HG03378 (cell line): ENCODE data around the gene TPT1.

Experiments used
- ATAC-seq: cut with Tn5 transposase; IDR thresholded peaks from one replicate; pipeline ENCODE4 v1.9.1; 2021; ENCODE audit warnings: mild to moderate bottlenecking, moderate library complexity; ENCODE audit not compliant: unreplicated experiment

Gene TPT1

GRCh38 chr13:45335397-45336024 is 5.5 kb downstream of the TPT1 start:
- ATAC-seq: no peak

DNA sequence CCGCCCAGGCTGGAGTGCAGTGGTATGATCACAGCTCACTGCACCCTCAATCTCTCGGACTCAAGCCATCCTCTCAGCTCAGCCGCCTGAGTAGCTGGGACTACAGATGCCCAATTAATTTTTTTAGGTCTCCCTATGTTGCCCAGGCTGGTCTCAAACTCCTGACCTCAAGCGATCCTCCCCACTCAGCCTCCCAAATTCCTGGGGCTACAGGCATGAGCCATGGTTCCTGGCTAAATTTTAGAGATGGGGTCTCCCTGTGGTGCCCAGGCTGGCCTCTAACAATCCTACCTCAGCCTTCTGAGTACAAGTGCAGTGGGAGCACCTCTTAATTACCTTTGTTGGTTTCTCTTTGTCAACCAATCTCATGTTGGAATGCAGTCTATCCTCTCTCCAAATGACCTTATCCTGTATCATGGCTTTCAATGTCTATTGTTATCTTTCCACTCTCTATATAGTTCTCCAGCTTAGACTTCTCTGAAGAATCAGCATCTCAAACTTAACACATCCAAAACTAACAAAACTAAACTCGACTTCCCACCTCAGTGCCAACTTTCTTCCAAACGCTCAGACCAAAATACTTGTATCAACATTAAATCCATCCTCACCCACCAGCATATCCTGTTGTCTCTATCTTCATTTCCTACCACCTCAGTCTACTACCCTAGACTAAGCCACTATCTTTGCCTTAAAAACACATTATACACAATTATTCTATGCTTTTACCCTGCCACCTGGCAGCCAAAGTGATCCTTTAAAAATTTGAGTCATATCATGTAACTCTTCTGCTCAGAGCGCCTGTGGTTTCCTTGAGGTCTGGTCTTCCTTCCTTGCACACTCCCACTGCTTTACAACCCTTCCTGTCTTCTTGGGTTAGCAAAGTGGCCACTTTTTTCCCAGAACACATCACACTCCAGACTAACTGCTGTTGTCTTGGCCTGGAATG is 6.7 kb downstream of the TPT1 start:
- no peak for ATAC-seq

DNA sequence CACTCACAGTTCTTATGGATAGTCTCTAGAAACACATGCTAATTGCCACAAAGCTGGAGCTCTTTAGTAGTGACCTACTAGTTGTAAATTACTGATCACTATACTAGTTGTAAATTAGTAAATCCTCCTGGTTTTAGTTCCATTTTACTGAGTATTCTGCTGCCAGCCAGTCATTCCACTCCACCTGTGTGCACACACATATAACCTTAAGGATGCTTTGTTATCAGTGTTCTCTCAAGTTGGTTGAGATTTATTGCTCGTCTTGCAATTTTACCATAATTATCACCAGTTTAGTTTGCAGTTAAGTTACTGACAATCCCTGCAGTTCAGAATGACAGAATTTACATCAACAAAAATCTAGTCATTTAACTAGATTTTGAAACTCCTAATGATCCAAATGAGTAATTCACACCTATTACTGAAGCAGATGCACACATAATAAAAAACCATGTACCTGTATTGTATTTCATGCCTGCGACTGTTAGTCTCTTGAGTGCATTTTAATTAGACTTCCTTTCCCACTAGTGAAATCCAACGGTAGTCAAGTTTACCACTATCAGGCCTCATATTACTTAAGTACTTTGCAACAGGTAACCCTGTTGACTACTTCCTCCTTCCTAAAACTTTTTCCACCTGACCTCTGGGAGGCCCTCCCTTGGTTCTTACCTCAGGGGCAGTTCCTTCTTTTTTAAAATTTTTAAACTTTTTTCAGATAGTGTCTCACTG is 7.6 kb downstream of the TPT1 start:
- no peak for ATAC-seq

GRCh38 chr13:45332831-45333219 is 8.2 kb downstream of the TPT1 start:
- no peak for ATAC-seq

- ATAC-seq: no peak
Measured at GRCh38 chr13:45332036-45332830, 8.8 kb downstream of the TPT1 start.

DNA sequence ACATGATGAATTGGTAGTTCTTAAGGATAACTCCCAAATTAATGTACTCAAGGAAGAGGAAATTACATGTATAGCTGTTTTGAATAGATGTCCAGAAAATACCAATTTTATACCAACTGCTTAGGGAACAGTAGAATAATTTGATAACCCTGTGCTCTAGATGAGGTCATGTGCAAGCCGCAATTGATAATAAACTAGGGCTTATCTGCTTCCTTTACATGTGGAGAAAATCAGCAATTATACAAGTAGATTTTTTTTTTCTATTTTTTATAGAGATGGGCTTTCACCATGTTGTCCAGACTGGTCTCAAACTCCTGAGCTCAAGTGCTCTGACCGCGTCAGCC is 9.3 kb downstream of the TPT1 start:
- no peak for ATAC-seq

- no peak for ATAC-seq
Measured at GRCh38 chr13:45331123-45331619, 9.8 kb downstream of the TPT1 start.

DNA sequence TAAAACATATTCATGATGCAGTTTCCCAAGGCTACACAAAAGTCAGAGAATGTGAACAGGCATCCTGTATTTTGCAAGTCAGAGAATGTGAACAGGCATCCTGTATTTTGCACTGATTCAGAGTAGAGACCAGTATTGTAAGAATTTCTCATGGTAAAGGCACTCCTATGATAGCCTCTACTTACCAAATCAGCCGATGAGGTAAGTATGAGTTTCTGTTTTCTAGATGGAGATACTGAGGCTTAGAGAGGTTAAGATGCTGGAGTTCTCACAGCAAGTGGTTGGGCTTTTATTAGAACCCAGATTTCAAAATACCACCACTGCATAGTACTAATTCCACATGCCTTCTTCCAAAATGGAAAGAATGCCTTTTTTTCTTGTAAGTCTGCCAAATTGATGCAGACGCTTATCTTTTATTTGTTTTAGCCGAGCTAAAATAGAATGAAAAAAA is 12.3 kb downstream of the TPT1 start:
- ATAC-seq: no peak

- ATAC-seq: no peak
Measured at GRCh38 chr13:45327253-45327955, 13.6 kb downstream of the TPT1 start.

- ATAC-seq: no peak
Measured at GRCh38 chr13:45325806-45326205, 15.2 kb downstream of the TPT1 start.

DNA sequence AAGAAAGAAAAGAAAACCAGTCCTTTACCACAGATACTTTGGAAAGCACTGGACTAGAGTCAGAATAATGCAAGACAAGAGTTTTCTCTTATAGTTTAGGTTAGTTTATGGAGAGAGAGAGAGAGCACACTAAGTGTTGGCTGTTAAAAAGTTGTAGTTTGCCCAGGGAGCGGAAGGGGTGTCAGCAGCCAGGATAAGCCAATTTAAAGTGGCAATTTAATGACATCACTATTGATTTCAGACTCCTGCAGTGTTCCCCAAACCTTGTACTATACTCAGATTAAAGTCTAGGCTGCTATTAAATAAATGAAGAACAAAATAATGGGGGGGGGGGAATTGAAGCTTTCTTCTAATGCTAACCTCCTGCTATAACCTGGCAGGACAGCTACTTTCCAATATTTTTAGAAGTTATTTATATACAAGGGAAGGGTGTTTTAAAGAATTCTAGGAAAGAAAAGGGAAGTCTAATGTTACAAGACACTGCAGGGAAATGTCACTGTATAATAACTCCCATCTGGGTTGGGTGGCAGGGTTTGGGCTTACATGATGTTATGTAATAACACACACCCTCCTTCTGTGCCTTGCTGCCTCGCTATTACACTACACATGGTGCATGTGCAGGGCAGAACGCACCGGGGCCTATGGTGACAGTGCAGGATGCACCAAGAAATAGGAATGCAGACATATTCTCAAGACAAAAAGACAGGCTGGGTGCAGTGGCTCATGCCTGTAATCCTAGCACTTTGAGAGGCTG is 19.9 kb downstream of the TPT1 start:
- ATAC-seq: no peak

DNA sequence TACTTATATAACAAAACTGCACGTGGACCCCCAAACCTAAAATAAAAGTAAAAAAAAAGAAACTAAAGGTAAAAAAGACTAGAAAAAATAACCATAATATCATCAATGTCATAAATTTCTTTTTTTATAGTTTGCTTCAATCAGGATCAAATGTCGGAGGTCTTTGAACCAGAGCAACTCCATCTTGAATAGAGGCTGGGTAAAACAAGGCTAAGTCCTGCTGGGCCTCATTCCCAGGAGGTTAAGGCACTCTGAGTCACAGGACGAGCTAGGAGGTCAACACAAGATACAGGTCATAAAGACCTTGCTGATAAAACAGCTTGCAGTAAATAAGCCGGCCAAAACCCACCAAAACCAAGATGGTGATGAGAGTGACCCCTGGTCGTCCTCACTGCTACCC is 24.0 kb downstream of the TPT1 start:
- ATAC-seq: no peak

DNA sequence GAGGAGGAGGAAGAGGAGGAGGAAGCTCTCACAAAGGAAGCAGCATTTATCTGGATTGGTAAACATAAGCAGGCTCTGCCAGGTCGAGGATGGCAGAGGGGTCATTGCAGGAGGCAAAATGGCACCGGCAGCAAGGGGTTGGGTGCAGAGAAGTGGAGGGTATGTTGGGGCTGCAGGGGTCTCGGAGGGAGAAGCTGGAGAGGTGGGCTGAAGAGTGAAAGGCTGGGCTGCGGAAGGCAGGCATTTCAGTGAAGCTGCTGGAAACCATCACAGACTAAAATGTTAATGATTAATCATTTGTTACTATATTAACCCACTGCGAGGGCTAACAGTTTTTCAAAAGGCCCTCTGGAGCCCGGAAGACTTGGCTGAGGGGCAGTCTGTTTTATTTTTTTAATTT is 24.6 kb downstream of the TPT1 start:
- no peak for ATAC-seq

DNA sequence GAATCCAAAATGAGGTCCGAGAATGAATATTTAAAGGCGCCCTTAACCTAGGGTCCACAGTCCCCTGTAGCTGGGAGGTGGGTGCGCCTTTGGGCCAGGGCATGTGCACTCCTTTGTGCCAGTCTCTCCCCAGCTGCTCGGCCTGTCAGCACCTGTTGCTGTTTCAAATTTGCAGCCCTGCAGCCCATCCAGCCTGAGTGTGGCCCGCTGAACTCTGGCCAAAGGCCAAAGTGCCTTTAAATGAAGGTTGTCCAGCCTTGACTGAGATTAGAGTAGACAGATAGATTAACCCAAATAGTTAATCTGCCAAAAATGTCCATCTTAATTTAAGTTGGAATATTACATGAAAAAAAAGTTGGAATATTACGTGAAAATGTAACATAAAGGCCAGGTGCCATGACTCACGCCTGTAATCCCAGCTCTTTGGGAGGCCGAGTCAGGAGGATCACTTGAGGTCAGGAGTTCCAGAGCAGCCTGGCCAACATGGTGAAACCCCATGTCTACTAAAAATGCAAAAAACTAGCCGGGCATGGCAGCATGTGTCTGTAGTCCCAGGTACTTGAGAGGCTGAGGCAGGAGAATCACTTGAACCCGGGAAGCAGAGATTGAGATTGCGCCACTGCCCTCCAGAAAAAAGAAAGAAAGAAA is 25.3 kb downstream of the TPT1 start:
- no peak for ATAC-seq

DNA sequence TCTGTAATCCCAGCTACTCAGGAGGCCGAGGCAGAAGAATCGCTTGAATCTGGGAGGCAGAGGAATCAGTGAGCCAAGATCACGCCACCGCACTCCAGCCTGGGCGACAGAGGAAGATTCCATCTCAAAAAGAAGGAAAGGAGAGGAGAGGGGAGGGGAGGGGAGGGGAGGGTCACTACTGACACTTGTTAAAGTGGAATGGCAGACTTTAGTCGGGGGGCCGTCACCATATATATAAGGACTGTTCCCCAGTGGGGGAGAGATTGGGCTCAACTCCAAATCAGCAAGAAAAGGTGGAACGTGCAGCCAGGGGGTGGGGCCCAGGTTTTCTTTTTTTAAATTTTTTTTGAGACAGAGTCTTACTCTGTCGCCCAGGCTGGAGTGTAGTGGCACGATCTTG is 26.2 kb downstream of the TPT1 start:
- no peak for ATAC-seq

- no peak for ATAC-seq
Measured at GRCh38 chr13:45310341-45311131, 30.4 kb downstream of the TPT1 start.

DNA sequence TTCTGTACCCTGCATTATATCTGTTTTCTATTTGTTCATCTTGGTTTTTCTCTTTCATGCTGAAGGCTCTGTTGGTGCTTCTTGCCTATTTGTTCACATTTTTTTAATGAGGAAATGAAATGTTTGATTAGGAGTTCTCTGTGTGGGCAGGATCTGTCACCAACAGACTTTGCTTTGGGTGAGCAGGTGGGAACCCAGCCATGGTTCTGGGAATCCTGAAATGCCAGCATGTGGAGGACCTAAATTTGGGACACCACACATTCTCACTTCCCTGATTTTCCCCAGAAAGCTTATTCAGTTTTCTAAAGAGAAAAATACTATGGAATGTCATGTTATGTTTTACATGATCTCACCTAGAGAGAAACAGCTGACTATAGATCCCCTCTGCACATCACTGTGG is 34.0 kb downstream of the TPT1 start:
- no peak for ATAC-seq

DNA sequence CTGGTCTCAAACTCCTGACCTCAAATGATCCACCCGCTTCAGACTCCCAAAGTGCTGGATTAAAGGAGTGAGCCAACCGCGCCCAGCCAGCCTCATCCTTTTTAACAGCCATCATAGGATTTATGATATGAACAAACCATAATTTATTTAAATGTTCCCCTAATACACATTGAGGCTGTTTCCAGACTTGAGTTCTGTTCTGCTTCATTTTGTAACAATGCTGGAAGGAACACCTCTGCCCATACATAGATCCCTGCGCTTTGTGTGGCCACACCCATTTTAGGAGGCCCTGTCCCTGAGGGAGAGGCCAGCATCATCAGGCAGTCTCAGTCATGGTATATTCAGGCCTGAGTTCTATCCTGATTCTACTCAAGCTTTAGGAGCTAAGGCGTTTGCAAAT is 35.9 kb downstream of the TPT1 start:
- no peak for ATAC-seq
